Transverse colon (tissue), 3 donors: Measurements from ENCODE around the gene DDI1.

ENCODE experiments used
- CTCF ChIP-seq, 5 experiments: fragments of 200-600 bp in 3 of 5; fragments of 450-650 bp in 2 of 5; sonication (generic) in 3 of 5; IDR thresholded peaks; 1 replicate in 2 of 5; 2 replicates in 3 of 5; pipeline ENCODE4 v1.5.1; 2016 to 2017; ENCODE audit warnings: antibody characterized with exemption in 5 of 5, inconsistent platforms in 3 of 5, mild to moderate bottlenecking in 2 of 5, moderate library complexity in 1 of 5
- POLR2A ChIP-seq: fragments of 450-650 bp; IDR thresholded peaks from one replicate; pipeline ENCODE4 v1.6.1; 2016; ENCODE audit warnings: antibody characterized with exemption, mild to moderate bottlenecking, moderate library complexity

- TF ChIP-seq CTCF (IDR thresholded peaks at IDR 0.05): no peak
- no peak for TF ChIP-seq POLR2A
Observed at GRCh38 chr11:104086621-104087020, 50.2 kb downstream of the DDI1 start.
